CD4-positive, alpha-beta memory T cell (primary cell): ENCODE results near the gene CBLIF. TPM values are rescaled to one million over a fixed set of nuclear protein-coding genes. Genes with fewer than 3 reads are reported as not detected.
A peak's percentile ranks its signal among the peaks of the same experiment; 100 is the strongest.

Experiments used
- CTCF ChIA-PET: fragments of 350-600 bp; sonication (Branson Sonifier 250); formaldehyde crosslinking; loops from one replicate; lab custom pipeline; 2021; ENCODE audit warnings: inconsistent platforms; ENCODE audit not compliant: partially characterized antibody; lab: Charles Lee
- POLR2A ChIA-PET: fragments of 350-600 bp; sonication (Branson Sonifier 250); formaldehyde crosslinking; loops from one replicate; lab custom pipeline; 2021; ENCODE audit not compliant: partially characterized antibody; lab: Charles Lee
- DNase-seq, 5 donors: peaks; one replicate each; pipeline versions ENCODE4 v3.0.0 to v3.0.0-alpha.2; 2020 to 2022; ENCODE audit warnings: mixed read lengths in 1 of 5
- H3K27ac ChIP-seq: one replicate; pipeline ENCODE4 v1.7.0; 2013; ENCODE audit warnings: low read depth, low read length
- H3K27me3 ChIP-seq: 2 replicates; pipeline ENCODE4 v1.7.0; 2013; ENCODE audit warnings: mild to moderate bottlenecking, low read length, moderate library complexity; ENCODE audit not compliant: insufficient read depth
- H3K36me3 ChIP-seq: 2 replicates; pipeline ENCODE4 v1.7.0; 2013; ENCODE audit warnings: mild to moderate bottlenecking, low read length, moderate library complexity; ENCODE audit not compliant: insufficient read depth
- H3K4me1 ChIP-seq: 2 replicates; pipeline ENCODE4 v1.7.0; 2013; ENCODE audit warnings: mild to moderate bottlenecking, low read length, moderate library complexity; ENCODE audit not compliant: insufficient read depth
- H3K4me3 ChIP-seq, 2 donors: one replicate each; pipeline ENCODE4 v1.7.0; 2013; ENCODE audit warnings: low read length in 2 of 2, mild to moderate bottlenecking in 1 of 2
- H3K9me3 ChIP-seq, 2 donors: one replicate each; pipeline ENCODE4 v1.7.0; 2013; ENCODE audit warnings: low read length in 2 of 2, control low read depth in 1 of 2; ENCODE audit not compliant: control insufficient read depth in 1 of 2
- H3K27ac Mint-ChIP-seq, 7 donors: one replicate each; pipeline ENCODE4 v1.8.0; 2020 to 2021; ENCODE audit warnings: mixed read lengths in 7 of 7, mild to moderate bottlenecking in 6 of 7, inconsistent platforms in 3 of 7, moderate library complexity in 3 of 7
- H3K27me3 Mint-ChIP-seq, 2 donors: one replicate each; pipeline ENCODE4 v1.8.0; 2020 to 2021; ENCODE audit warnings: mixed read lengths in 2 of 2
- H3K36me3 Mint-ChIP-seq, 2 donors: one replicate each; pipeline ENCODE4 v1.8.0; 2020 to 2021; ENCODE audit warnings: mixed read lengths in 2 of 2, inconsistent platforms in 1 of 2, mild to moderate bottlenecking in 1 of 2
- H3K4me1 Mint-ChIP-seq, 4 donors: one replicate each; pipeline ENCODE4 v1.8.0; 2020 to 2021; ENCODE audit warnings: mixed read lengths in 4 of 4, mild to moderate bottlenecking in 1 of 4
- H3K4me3 Mint-ChIP-seq, 8 donors: one replicate each; pipeline ENCODE4 v1.8.0; 2020 to 2021; ENCODE audit warnings: mixed read lengths in 8 of 8, mild to moderate bottlenecking in 7 of 8, moderate library complexity in 6 of 8, inconsistent platforms in 3 of 8
- H3K9me3 Mint-ChIP-seq, 8 donors: one replicate each; pipeline ENCODE4 v1.8.0; 2020 to 2021; ENCODE audit warnings: mixed read lengths in 8 of 8, mild to moderate bottlenecking in 5 of 8, inconsistent platforms in 3 of 8, moderate library complexity in 1 of 8
- intact Hi-C: fragments of 100-400 bp; cut with micrococcal nuclease; formaldehyde crosslinking; loops from one replicate; pipeline ENCODE4 v1.15.1; 2023
- polyA plus RNA-seq, 2 donors: library from polyadenylated mRNA; unstranded; fragments of 300-500 nt; fragmentation: Illumina TruSeq; gene quantifications; one replicate each; pipeline ENCODE4 v1.2.3, GENCODE V29; 2021
- total RNA-seq, 2 experiments: library from RNA; stranded (reverse); gene quantifications; one replicate each; pipeline ENCODE4 v1.2.3, GENCODE V29; 2021

The CBLIF gene
- total and polyA plus RNA-seq, 4 experiments from 2014 or later, result not detected

DNA sequence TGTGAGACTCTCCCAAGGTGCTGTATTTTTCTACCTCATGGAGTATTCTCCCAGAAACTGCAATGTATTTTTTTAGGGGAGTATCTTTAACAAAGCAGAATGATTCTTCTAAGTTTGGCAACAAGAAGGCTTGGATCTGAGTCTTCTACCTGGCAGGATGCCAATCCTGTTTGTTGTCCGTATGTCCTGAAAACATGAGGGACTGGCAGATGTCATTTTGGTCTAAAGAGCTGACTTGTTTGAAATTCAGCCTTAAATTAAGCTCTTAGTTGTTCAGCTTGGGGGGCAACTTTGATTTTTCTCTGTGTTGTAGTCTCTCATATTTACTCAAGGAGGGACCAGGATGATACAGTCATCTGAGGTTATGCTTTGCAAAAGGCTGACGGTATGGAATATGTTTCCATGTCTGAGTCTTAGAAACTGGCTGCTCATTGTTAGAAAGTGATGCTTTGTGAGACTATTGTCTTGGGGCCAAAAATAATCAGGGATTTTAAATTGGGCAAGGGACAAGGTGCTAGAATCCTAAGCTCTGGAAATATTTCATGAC, 44.1 kb downstream of the CBLIF start:
- peaks cover 23 to 30% of the 10 kb centered on the region in 2 donors for H3K36me3 Mint-ChIP-seq
- Histone ChIP-seq H3K9me3 (no peaks in the 10 kb centered on the region), H3K4me3 (no peak overlapping the region), H3K4me1 (no peaks in the 10 kb centered on the region), H3K27ac (no peak overlapping the region), H3K36me3 (peaks cover 1% of the 10 kb centered on the region), H3K27me3 (no peaks in the 10 kb centered on the region)
- ChIA-PET POLR2A (interaction anchor here (0.9 to 2.3 kb wide), 5 partner anchors 9 to 185 kb away, joined by 4 to 10 read pairs (median 5); partner anchors contain the start of genes MRPL16, OSBP and STX3), CTCF (interaction anchor here (0.8 to 6.2 kb wide), 17 partner anchors 8 to 264 kb away, joined by 3 to 140 read pairs (median 5); partner anchors contain the start of genes MRPL16 and STX3)
- no peak for DNase-seq
- no peak overlapping the region for H3K4me3 Mint-ChIP-seq
- intact Hi-C loops, result no loop called here
- no peak overlapping the region for H3K27ac Mint-ChIP-seq
- no peaks in the 10 kb centered on the region for H3K9me3 Mint-ChIP-seq
- H3K27me3 Mint-ChIP-seq, result no peaks in the 10 kb centered on the region
- H3K4me1 Mint-ChIP-seq, result no peaks in the 10 kb centered on the region

DNA sequence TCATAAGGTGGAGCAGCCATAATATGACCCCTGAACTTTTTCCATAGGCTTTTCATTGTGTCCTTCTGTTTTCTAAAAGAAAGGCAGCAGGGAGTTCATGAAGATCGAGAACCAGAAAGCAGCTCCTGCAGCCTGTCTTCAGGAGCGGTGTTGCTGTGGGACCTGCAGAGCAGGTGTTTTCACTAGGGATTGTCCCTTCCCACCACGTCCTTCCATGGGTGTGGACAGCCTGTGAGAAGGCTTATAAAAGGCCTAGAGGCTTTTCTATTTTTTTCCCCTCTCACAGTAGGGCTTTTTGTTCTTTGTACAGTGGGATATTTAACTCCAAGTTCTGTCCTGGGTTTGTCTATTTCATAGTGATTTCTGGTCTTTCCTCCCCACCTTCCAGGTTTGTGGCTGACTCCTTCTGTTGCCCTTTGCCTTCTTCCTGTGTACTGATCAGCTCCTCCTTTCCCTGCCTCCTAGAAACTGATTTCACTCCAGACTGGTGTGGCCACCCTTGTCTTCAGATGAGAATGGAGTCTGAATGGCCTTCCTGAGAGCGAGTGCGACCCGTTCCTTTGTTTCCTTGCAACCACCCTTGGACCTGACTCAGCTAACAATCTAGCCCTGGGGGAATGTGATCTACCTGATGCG, 44.8 kb downstream of the CBLIF start:
- intact Hi-C loops, result no loop called here
- Mint-ChIP-seq H3K4me3 (no peak overlapping the region), H3K9me3 (no peaks in the 10 kb centered on the region), H3K4me1 (no peaks in the 10 kb centered on the region), H3K36me3 (peaks cover 27 to 32% of the 10 kb centered on the region in 2 donors), H3K27me3 (no peaks in the 10 kb centered on the region), H3K27ac (peak overlapping the region in 3 of 7 donors; percentile 73 to 77 (median 76))
- POLR2A ChIA-PET, result interaction anchor here (0.7 to 2.3 kb wide), 4 partner anchors 10 to 185 kb away, joined by 3 to 6 read pairs (median 4); partner anchors contain the start of genes MRPL16 and OSBP
- H3K9me3 ChIP-seq, result no peaks in the 10 kb centered on the region
- no peak for DNase-seq
- no peaks in the 10 kb centered on the region for H3K36me3 ChIP-seq
- no peaks in the 10 kb centered on the region for H3K27me3 ChIP-seq
- no peaks in the 10 kb centered on the region for H3K4me1 ChIP-seq
- no peak overlapping the region for H3K4me3 ChIP-seq
- no peak overlapping the region for H3K27ac ChIP-seq
- CTCF ChIA-PET, result interaction anchor here (1.5 to 6.2 kb wide), 7 partner anchors 9 to 263 kb away, joined by 5 to 140 read pairs (median 9); partner anchors contain the start of genes MRPL16 and STX3

DNA sequence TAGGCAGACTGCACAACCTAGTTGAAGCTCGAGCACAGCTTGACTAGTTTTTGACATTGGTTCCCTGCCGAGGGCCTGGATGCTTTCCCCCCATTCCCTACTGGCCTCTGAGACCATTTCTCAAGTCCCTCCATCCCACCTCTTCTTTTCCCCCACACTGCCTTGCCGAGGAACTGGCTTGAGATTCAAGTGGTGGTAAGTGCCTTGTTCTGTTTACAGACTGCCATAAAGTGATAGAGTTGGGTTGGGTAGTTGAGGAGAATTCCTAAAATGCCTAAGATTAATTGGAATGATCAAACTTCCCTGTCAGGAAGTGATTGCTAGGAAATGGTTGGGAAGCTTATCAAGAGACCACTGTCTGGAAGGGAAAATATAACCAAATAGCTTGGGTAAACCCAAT, 50.9 kb downstream of the CBLIF start:
- no peak overlapping the region for H3K27ac Mint-ChIP-seq
- Histone ChIP-seq H3K4me1 (no peaks in the 10 kb centered on the region), H3K9me3 (no peaks in the 10 kb centered on the region), H3K27ac (no peak overlapping the region), H3K36me3 (no peaks in the 10 kb centered on the region), H3K27me3 (no peaks in the 10 kb centered on the region), H3K4me3 (no peak overlapping the region)
- H3K4me3 Mint-ChIP-seq, result no peak overlapping the region
- intact Hi-C loops, result no loop called here
- ChIA-PET CTCF (no interaction called here), POLR2A (no interaction called here)
- no peaks in the 10 kb centered on the region for H3K27me3 Mint-ChIP-seq
- peaks cover 28 to 47% of the 10 kb centered on the region in 2 donors for H3K36me3 Mint-ChIP-seq
- no peaks in the 10 kb centered on the region for H3K4me1 Mint-ChIP-seq
- DNase-seq, result no peak
- H3K9me3 Mint-ChIP-seq, result no peaks in the 10 kb centered on the region

DNA sequence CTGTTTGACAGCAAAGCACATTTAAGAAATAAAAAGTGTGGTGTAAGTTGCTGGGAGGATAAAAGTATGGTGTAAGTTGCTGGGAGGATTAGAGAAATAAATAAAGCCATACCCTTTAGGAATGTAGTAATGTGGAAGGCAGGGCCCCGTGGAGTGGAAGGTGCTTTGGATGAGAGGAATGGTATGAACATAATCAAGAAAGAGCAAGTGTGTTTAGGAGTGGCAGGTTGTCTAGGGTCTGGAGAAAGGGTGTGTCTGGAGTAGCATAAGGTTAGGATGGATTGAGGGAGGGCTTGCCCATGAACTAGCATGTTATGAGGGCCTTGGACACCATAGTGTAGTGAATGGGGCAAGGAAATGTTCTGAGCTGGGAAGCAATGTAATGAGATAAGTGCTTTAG, 52.8 kb downstream of the CBLIF start:
- no peak for DNase-seq
- no peak overlapping the region for H3K4me3 ChIP-seq
- Mint-ChIP-seq H3K4me1 (peaks cover 0 to under 1% (median under 1%) of the 10 kb centered on the region in 4 donors), H3K27ac (peak overlapping the region in 3 of 7 donors; percentile 48 to 65 (median 48)), H3K4me3 (no peak overlapping the region), H3K9me3 (no peaks in the 10 kb centered on the region), H3K36me3 (peaks cover 27 to 48% of the 10 kb centered on the region in 2 donors), H3K27me3 (no peaks in the 10 kb centered on the region)
- no peaks in the 10 kb centered on the region for H3K9me3 ChIP-seq
- CTCF ChIA-PET, result interaction anchor here (0.9 to 1.2 kb wide), 2 partner anchors 9 to 38 kb away, joined by 3 read pairs; no protein-coding TSS in a partner anchor
- no peak overlapping the region for H3K27ac ChIP-seq
- H3K36me3 ChIP-seq, result peaks cover 5% of the 10 kb centered on the region
- POLR2A ChIA-PET, result no interaction called here
- H3K27me3 ChIP-seq, result no peaks in the 10 kb centered on the region
- intact Hi-C loops, result no loop called here
- H3K4me1 ChIP-seq, result no peaks in the 10 kb centered on the region

DNA sequence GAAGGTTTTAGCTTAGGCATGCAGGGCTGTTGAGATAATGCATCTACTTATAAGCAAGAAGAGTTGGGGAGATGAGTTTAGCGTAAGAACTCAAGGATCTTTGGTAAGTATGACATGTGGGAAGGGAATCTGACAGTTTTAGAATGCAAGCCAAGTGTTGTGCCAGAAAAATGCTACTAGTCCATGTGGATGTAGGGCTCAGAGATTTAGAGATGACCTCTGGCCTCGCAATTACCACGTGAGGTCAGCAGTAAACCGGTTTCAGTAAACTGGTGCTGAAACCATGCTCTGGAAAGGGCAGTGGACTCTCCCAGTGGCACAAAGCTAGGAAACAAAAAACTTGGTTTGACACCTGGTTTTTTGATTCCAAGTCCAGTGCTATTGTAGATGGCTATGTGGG, 53.7 kb downstream of the CBLIF start:
- no peaks in the 10 kb centered on the region for H3K27me3 Mint-ChIP-seq
- H3K4me3 Mint-ChIP-seq, result no peak overlapping the region
- intact Hi-C loops, result no loop called here

DNA sequence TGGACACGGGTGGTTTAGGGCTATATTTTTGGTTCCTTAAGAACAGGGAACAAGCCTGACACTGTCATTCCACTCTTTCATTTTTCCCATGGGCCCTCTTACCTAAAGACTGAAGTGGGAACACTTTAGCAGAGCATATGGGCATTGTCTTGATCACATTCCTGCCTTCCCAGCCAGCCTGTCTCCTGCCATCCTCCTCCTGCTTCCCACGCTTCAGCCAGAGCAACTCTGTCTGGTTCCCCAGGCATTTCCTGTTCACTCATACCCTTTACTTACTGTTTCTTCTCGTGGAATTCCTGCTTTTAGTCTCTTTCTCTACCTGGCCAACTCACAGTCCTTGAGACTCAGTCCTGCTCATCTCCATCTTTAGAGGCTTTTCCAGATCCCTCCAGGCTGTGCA, 57.5 kb downstream of the CBLIF start:
- POLR2A ChIA-PET, result no interaction called here
- Mint-ChIP-seq H3K27ac (peak overlapping the region in 3 of 7 donors; percentile 2 to 57 (median 25)), H3K4me3 (no peak overlapping the region), H3K27me3 (no peaks in the 10 kb centered on the region), H3K4me1 (peaks cover 14 to 35% (median 20%) of the 10 kb centered on the region in 4 donors), H3K36me3 (peaks cover 23 to 26% of the 10 kb centered on the region in 2 donors), H3K9me3 (peaks cover 0 to 2% (median 0%) of the 10 kb centered on the region in 8 donors)
- Histone ChIP-seq H3K27ac (no peak overlapping the region), H3K4me1 (peaks cover 11% of the 10 kb centered on the region), H3K36me3 (peaks cover 5% of the 10 kb centered on the region), H3K9me3 (no peaks in the 10 kb centered on the region), H3K27me3 (no peaks in the 10 kb centered on the region), H3K4me3 (no peak overlapping the region)
- intact Hi-C loops, result no loop called here
- DNase-seq, result no peak
- CTCF ChIA-PET, result interaction anchor here (1.0 to 1.1 kb wide), 2 partner anchors 14 to 34 kb away, joined by 3 to 4 read pairs; no protein-coding TSS in a partner anchor

More for the DNA sequence above, 53.7 kb downstream of the CBLIF start:
- Mint-ChIP-seq H3K9me3 (no peaks in the 10 kb centered on the region), H3K36me3 (peaks cover 31 to 48% of the 10 kb centered on the region in 2 donors), H3K27ac (no peak overlapping the region), H3K4me1 (peaks cover 4 to 9% (median 5%) of the 10 kb centered on the region in 4 donors)
- H3K27ac ChIP-seq, result no peak overlapping the region
- H3K36me3 ChIP-seq, result peaks cover 5% of the 10 kb centered on the region
- no peaks in the 10 kb centered on the region for H3K4me1 ChIP-seq
- H3K9me3 ChIP-seq, result no peaks in the 10 kb centered on the region
- DNase-seq, result no peak
- POLR2A ChIA-PET, result no interaction called here
- H3K4me3 ChIP-seq, result no peak overlapping the region
- no peaks in the 10 kb centered on the region for H3K27me3 ChIP-seq
- CTCF ChIA-PET, result interaction anchor here (1.2 to 1.6 kb wide), 2 partner anchors 8 to 10 kb away, joined by 3 to 5 read pairs; no protein-coding TSS in a partner anchor

DNA sequence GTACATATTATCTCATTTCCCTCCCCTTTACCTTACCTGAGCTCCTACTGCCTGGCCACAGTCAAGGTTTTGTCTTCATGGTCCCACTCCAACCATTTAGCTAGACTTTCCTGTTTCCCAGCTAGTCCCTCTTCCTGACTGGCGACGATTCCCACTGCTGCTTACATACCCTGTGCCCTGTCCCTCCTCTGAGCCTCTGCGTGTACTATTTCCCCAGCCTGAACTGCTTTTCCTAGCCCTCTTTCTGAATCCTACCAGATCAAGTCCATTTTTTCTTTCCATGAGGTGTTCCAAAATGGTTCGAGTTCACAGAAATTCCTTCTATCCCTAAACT, 58.1 kb downstream of the CBLIF start:
- ChIA-PET CTCF (interaction anchor here (1.1 kb wide), 1 partner anchor 14 kb away, joined by 4 read pairs; no protein-coding TSS in a partner anchor), POLR2A (no interaction called here)
- Histone ChIP-seq H3K4me1 (peaks cover 12% of the 10 kb centered on the region), H3K4me3 (no peak overlapping the region), H3K36me3 (peaks cover 5% of the 10 kb centered on the region), H3K27ac (no peak overlapping the region), H3K27me3 (no peaks in the 10 kb centered on the region), H3K9me3 (no peaks in the 10 kb centered on the region)
- Mint-ChIP-seq H3K4me1 (peaks cover 14 to 38% (median 21%) of the 10 kb centered on the region in 4 donors), H3K27me3 (no peaks in the 10 kb centered on the region), H3K9me3 (peaks cover 0 to 2% (median 0%) of the 10 kb centered on the region in 8 donors), H3K4me3 (no peak overlapping the region), H3K36me3 (peaks cover 17 to 21% of the 10 kb centered on the region in 2 donors), H3K27ac (peak overlapping the region in 2 of 7 donors; percentile 50 to 57)
- no peak for DNase-seq
- intact Hi-C loops, result no loop called here
